K562 (cell line): ENCODE data around the gene POC5. TPM values are rescaled to one million over a fixed set of nuclear protein-coding genes. Genes with fewer than 3 reads are reported as not detected.

Experiments
- ATAC-seq: fragments of 200-7000 bp; cut with Tn5 transposase; 3 replicates; pipeline ENCODE4 v1.9.1; 2020; ENCODE audit warnings: moderate library complexity
- BruUV-seq: library from RNA; stranded (reverse); fragments of 400-500 nt; replicated peaks from 2 replicates; lab custom pipeline; 2021; lab: Mats Ljungman, UMichigan
- CTCF ChIA-PET: fragments of 300-600 bp; formaldehyde crosslinking; extraction: SDS; loops from one replicate; lab custom pipeline; 2021; ENCODE audit warnings: low intra/inter-chr PET ratio; lab: Yijun Ruan, JAX
- POLR2A ChIA-PET: fragments of 300-600, 350-650 bp; sonication (Branson Sonifier 250); formaldehyde crosslinking; extraction: SDS; loops from one replicate; lab custom pipeline; 2021; ENCODE audit warnings: antibody characterized with exemption, inconsistent platforms; lab: Yijun Ruan, JAX
- DNase-seq, 4 experiments: peaks; one replicate each; pipeline versions ENCODE4 v3.0.0 to v3.0.0-alpha.2; 2011 to 2018; ENCODE audit warnings: low spot score in 3 of 4, mixed read lengths in 3 of 4; ENCODE audit errors: extremely low read depth in 1 of 4
- FAIRE-seq: peaks from 2 replicates; lab custom pipeline; 2011; peaks lifted over from hg19 to GRCh38; lab: Jason Lieb, UNC
- H2AFZ ChIP-seq: 2 replicates; pipeline ENCODE4 v1.6.0; 2011; ENCODE audit warnings: low read depth, low read length, control low read depth, inconsistent platforms
- H3K27ac ChIP-seq: fragments of 200-600 bp; 3 replicates; pipeline ENCODE4 v1.8.0; 2011; ENCODE audit warnings: low read depth, mild to moderate bottlenecking, control low read depth, inconsistent platforms, low read length, moderate library complexity, mixed read lengths; ENCODE audit errors: extremely low read depth
- H3K27me3 ChIP-seq, 2 experiments: fragments of 300-600 bp in 1 of 2; 2 replicates in 1 of 2; 3 replicates in 1 of 2; pipeline versions ENCODE4 v1.6.0 to v1.8.0; 2011; ENCODE audit warnings: inconsistent platforms in 2 of 2, low read length in 2 of 2, mild to moderate bottlenecking in 1 of 2, mixed read lengths in 1 of 2, moderate library complexity in 1 of 2; ENCODE audit not compliant: control insufficient read depth in 2 of 2, insufficient read depth in 2 of 2
- H3K36me3 ChIP-seq: fragments of 300-600 bp; 3 replicates; pipeline ENCODE4 v1.8.0; 2011; ENCODE audit warnings: mild to moderate bottlenecking, low read length, inconsistent platforms; ENCODE audit not compliant: control insufficient read depth, insufficient read depth
- H3K4me1 ChIP-seq, 2 experiments: fragments of 200-600 bp in 1 of 2; replicated peaks in 1 of 2; 2 replicates in 1 of 2; 3 replicates in 1 of 2; pipeline versions ENCODE4 v1.5.1 to v1.8.0; 2011; ENCODE audit warnings: inconsistent platforms in 2 of 2, low read length in 2 of 2, mild to moderate bottlenecking in 1 of 2, mixed read lengths in 1 of 2, moderate library complexity in 1 of 2; ENCODE audit not compliant: control insufficient read depth in 2 of 2, insufficient read depth in 2 of 2
- H3K4me2 ChIP-seq: 2 replicates; pipeline ENCODE4 v1.6.1; 2011; ENCODE audit warnings: low read length, control low read depth, inconsistent platforms, mixed read lengths; ENCODE audit not compliant: insufficient read depth
- H3K4me3 ChIP-seq: fragments of 200-600 bp; sonication (generic), shearing (Covaris generic); 2 replicates; pipeline ENCODE4 v1.5.1; 2016; ENCODE audit warnings: control low read depth, inconsistent platforms
- H3K79me2 ChIP-seq: fragments of 200-600 bp; 3 replicates; pipeline ENCODE4 v1.8.0; 2011; ENCODE audit warnings: low read length, inconsistent platforms; ENCODE audit not compliant: control insufficient read depth, insufficient read depth
- H3K9ac ChIP-seq, 2 experiments: 2 replicates each; pipeline versions ENCODE4 v1.6.0 to v1.6.1; 2011; ENCODE audit warnings: low read depth in 2 of 2, low read length in 2 of 2, control low read depth in 1 of 2, inconsistent platforms in 1 of 2, mild to moderate bottlenecking in 1 of 2, mixed read lengths in 1 of 2; ENCODE audit not compliant: insufficient read depth in 1 of 2
- H3K9me1 ChIP-seq: one replicate; pipeline ENCODE4 v1.6.0; 2011; ENCODE audit warnings: inconsistent platforms, mild to moderate bottlenecking, low read length, moderate library complexity; ENCODE audit not compliant: control insufficient read depth, insufficient read depth
- H3K9me3 ChIP-seq: replicated peaks from 2 replicates; pipeline ENCODE4 v1.5.1; 2011; ENCODE audit warnings: low read depth, low read length, inconsistent platforms; ENCODE audit not compliant: control insufficient read depth, insufficient read depth
- H4K20me1 ChIP-seq: replicated peaks from 2 replicates; pipeline ENCODE4 v1.6.1; 2011; ENCODE audit warnings: low read length, inconsistent platforms, mixed read lengths; ENCODE audit not compliant: control insufficient read depth, insufficient read depth
- HNRNPL ChIP-seq: fragments of 200-400 bp; formaldehyde crosslinking; IDR thresholded peaks from 2 replicates; pipeline ENCODE4 v1.6.1; 2017; ENCODE audit warnings: low read depth, mild to moderate bottlenecking, low read length
- RAD21 ChIP-seq, 2 experiments: fragments of 250-450 bp in 1 of 2; fragments of 450-650 bp in 1 of 2; sonication (Bioruptor Pico) in 1 of 2; formaldehyde crosslinking in 1 of 2; IDR thresholded peaks in 1 of 2; conservative IDR thresholded peaks in 1 of 2; 2 replicates each; pipeline versions ENCODE4 v1.4.0 to v1.8.0; 2020 to 2022; ENCODE audit warnings: mild to moderate bottlenecking in 2 of 2, moderate library complexity in 1 of 2
- SMC3 ChIP-seq: conservative IDR thresholded peaks from 2 replicates; pipeline ENCODE4 v1.6.1; 2011; ENCODE audit warnings: low read depth, low read length, improper control_type of control experiment; ENCODE audit not compliant: insufficient read depth
- WGBS: fragments of 100-300 bp; shearing (Covaris generic); methylation state at CpG from one replicate; pipeline ENCODE4 v1.1.6; 2016; ENCODE audit warnings: low coverage, mixed read lengths; ENCODE audit not compliant: insufficient coverage; ENCODE audit errors: missing lambda C conversion rate; 5-methylcytosine and 5-hydroxymethylcytosine counted together
- in situ Hi-C: fragments of 300-500 bp; cut with MboI; formaldehyde crosslinking; loops from 4 replicates; pipeline ENCODE4 v1.15.0; 2018; ENCODE audit warnings: inconsistent platforms, mixed read lengths
- intact Hi-C: fragments of 100-400 bp; cut with micrococcal nuclease; formaldehyde crosslinking; loops from 2 replicates; pipeline ENCODE4 v1.14.2; 2022
- polyA plus RNA-seq, 8 experiments: library from polyadenylated mRNA; depleted of rRNA in 4 of 8; stranded (reverse) in 5 of 8; unstranded in 3 of 8; fragments of >200 nt; fragmentation: Nextera tagmentation in 2 of 8; fragmentation: Illumina TruSeq in 1 of 8; extraction: Ambion mirVana in 2 of 8; extraction: Trizol in 1 of 8; gene quantifications; 2 replicates each; pipeline versions ENCODE4 v1.2.1 to v1.2.3, GENCODE V29; 2011 to 2014; ENCODE audit warnings: inconsistent platforms in 1 of 8, missing spikeins in 1 of 8
- total RNA-seq, 7 experiments: library from RNA; depleted of rRNA in 6 of 7; stranded (reverse); fragments of >200 nt in 6 of 7; fragmentation: Illumina TruSeq in 2 of 7; extraction: Trizol in 2 of 7; gene quantifications; 2 replicates each; pipeline versions ENCODE4 v1.2.1 to v1.2.3, GENCODE V29; 2011 to 2021; ENCODE audit warnings: low replicate concordance in 1 of 7
- TF ChIP-seq, protein P1 (sequence below): sonication (generic); formaldehyde crosslinking; IDR thresholded peaks from 2 replicates; pipeline ENCODE4 v1.8.0; 2022; ENCODE audit warnings: mild to moderate bottlenecking, low read depth, missing genetic modification reagents
- TF ChIP-seq, protein P2 (sequence below), 3 experiments: IDR thresholded peaks in 2 of 3; conservative IDR thresholded peaks in 1 of 3; 2 replicates each; pipeline ENCODE4 v1.5.1; 2011 to 2012; ENCODE audit warnings: low read length in 3 of 3, mild to moderate bottlenecking in 3 of 3, control low read depth in 2 of 3, improper control_type of control experiment in 1 of 3, inconsistent platforms in 1 of 3, low read depth in 1 of 3, mixed read lengths in 1 of 3, moderate library complexity in 1 of 3; ENCODE audit not compliant: insufficient read depth in 2 of 3
- TF ChIP-seq, protein P3 (sequence below), 2 experiments: IDR thresholded peaks in 1 of 2; conservative IDR thresholded peaks in 1 of 2; 2 replicates each; pipeline ENCODE4 v1.6.1; 2016; ENCODE audit warnings: low read depth in 2 of 2, mild to moderate bottlenecking in 1 of 2, missing compliant biosample characterization in 1 of 2, missing genetic modification characterization in 1 of 2, moderate library complexity in 1 of 2
- TF ChIP-seq, protein P4 (sequence below): fragments of 450-650 bp; formaldehyde crosslinking; IDR thresholded peaks from 2 replicates; pipeline ENCODE4 v1.4.0; 2020; ENCODE audit warnings: mild to moderate bottlenecking, moderate library complexity

The POC5 gene
- total and polyA plus RNA-seq, 9 of the 15 experiments (the other 6 are each of a cell fraction or from before 2014, with no cell fraction given): 14.5 to 38.2 (median 27.0) TPM

DNA sequence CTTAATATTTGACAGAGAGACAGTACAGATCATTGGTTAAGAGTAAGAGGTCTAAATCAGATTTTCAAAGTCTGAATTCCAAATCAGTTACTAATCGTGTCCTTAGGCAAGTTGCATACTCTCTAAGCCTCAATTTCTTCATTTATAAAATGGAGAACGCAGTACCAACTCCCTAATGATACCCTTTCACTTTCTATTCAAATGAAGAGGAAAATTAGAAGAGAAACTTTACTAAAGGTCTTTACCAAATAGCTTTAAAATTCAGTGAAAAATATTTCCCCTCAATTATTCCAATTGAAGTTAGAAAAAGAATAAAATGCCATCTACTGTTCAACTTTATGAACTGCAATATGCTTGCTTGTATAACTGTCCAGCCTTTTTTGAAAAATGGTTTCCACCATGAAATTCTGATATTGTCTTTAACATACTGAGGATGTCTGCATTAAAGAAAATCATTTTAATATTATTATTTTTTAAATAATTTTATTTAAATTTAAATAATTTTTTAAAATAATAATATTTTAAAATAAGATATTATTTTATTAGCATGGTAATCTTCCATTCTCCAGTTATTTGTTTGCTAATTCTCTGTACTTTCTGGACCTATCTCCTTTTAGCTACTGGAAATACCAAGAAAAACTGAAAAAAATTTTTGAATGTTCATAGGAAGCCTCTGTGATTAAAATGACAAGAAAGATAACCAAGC is 36.0 kb downstream of the POC5 start:
- no TSS peak for BruUV-seq
- ATAC-seq (peak; percentile 53; the same call in 1 of the 3 replicates), FAIRE-seq (peak; percentile 74), DNase-seq (peak in 1 of 4 experiments; percentile 53)
- in situ Hi-C loops (no loop called here), intact Hi-C loops (loop anchor here (2.0 kb wide), 1 partner anchor 444 kb away; the partner anchor contains the start of gene ANKRD31)
- Histone ChIP-seq H3K4me3 (no peak overlapping the region), H3K79me2 (no peaks in the 10 kb centered on the region), H3K4me1 (no peaks in the 10 kb centered on the region), H3K9me1 (no peaks in the 10 kb centered on the region), H3K9ac (no peak overlapping the region), H3K4me2 (no peak overlapping the region), H3K9me3 (no peaks in the 10 kb centered on the region), H4K20me1 (no peaks in the 10 kb centered on the region), H2AFZ (no peak overlapping the region), H3K27ac (no peak overlapping the region), H3K27me3 (no peaks in the 10 kb centered on the region), H3K36me3 (peaks cover 31% of the 10 kb centered on the region; the same call in 1 of the 3 replicates)
- TF ChIP-seq HNRNPL: no peak
- peak; percentile 45; the same call in 1 of the 2 replicates for TF ChIP-seq SMC3
- peak; percentile 67 to 70 for TF ChIP-seq RAD21 (CRISPR knock-in tag; conservative IDR thresholded peaks at IDR 0.05 in 1 of 2, IDR thresholded peaks at IDR 0.05 in 1 of 2)
- TF ChIP-seq, protein P1, sequence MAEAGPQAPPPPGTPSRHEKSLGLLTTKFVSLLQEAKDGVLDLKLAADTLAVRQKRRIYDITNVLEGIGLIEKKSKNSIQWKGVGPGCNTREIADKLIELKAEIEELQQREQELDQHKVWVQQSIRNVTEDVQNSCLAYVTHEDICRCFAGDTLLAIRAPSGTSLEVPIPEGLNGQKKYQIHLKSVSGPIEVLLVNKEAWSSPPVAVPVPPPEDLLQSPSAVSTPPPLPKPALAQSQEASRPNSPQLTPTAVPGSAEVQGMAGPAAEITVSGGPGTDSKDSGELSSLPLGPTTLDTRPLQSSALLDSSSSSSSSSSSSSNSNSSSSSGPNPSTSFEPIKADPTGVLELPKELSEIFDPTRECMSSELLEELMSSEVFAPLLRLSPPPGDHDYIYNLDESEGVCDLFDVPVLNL: no peak
- TF ChIP-seq, protein P2, sequence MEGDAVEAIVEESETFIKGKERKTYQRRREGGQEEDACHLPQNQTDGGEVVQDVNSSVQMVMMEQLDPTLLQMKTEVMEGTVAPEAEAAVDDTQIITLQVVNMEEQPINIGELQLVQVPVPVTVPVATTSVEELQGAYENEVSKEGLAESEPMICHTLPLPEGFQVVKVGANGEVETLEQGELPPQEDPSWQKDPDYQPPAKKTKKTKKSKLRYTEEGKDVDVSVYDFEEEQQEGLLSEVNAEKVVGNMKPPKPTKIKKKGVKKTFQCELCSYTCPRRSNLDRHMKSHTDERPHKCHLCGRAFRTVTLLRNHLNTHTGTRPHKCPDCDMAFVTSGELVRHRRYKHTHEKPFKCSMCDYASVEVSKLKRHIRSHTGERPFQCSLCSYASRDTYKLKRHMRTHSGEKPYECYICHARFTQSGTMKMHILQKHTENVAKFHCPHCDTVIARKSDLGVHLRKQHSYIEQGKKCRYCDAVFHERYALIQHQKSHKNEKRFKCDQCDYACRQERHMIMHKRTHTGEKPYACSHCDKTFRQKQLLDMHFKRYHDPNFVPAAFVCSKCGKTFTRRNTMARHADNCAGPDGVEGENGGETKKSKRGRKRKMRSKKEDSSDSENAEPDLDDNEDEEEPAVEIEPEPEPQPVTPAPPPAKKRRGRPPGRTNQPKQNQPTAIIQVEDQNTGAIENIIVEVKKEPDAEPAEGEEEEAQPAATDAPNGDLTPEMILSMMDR (IDR thresholded peaks at IDR 0.05 in 2 of 3, conservative IDR thresholded peaks at IDR 0.05 in 1 of 3; ENCODE audit: insufficient read depth in 2 of 3, low read depth in 1 of 3, low read length in 3 of 3): peak in 2 of 3 experiments; percentile 32 to 68; a peak in 4 of 6 replicates
- TF ChIP-seq, protein P3, sequence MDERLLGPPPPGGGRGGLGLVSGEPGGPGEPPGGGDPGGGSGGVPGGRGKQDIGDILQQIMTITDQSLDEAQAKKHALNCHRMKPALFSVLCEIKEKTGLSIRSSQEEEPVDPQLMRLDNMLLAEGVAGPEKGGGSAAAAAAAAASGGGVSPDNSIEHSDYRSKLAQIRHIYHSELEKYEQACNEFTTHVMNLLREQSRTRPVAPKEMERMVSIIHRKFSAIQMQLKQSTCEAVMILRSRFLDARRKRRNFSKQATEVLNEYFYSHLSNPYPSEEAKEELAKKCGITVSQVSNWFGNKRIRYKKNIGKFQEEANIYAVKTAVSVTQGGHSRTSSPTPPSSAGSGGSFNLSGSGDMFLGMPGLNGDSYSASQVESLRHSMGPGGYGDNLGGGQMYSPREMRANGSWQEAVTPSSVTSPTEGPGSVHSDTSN (CRISPR knock-in tag; IDR thresholded peaks at IDR 0.05; ENCODE audit: low read depth): no peak
- TF ChIP-seq, protein P3 (tag; conservative IDR thresholded peaks at IDR 0.05; ENCODE audit: low read depth): 0 out of 2 replicates have a peak, but pooled peaks have one; percentile 21
- TF ChIP-seq, protein P4, sequence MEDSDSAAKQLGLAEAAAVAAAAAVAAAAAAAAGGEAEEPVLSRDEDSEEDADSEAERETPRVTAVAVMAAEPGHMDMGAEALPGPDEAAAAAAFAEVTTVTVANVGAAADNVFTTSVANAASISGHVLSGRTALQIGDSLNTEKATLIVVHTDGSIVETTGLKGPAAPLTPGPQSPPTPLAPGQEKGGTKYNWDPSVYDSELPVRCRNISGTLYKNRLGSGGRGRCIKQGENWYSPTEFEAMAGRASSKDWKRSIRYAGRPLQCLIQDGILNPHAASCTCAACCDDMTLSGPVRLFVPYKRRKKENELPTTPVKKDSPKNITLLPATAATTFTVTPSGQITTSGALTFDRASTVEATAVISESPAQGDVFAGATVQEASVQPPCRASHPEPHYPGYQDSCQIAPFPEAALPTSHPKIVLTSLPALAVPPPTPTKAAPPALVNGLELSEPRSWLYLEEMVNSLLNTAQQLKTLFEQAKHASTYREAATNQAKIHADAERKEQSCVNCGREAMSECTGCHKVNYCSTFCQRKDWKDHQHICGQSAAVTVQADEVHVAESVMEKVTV (CRISPR knock-in tag): peak; percentile 55
- POLR2A ChIA-PET: interaction anchor here (0.7 to 4.3 kb wide), 3 partner anchors 12 to 15 kb away, joined by 3 to 17 read pairs (median 4); no protein-coding TSS in a partner anchor
- CTCF ChIA-PET: interaction anchor here (1.2 to 1.4 kb wide), 2 partner anchors 170 to 445 kb away, joined by 5 to 7 read pairs; partner anchors contain the start of genes ANKRD31, CERT1 and POLK
- 56% methylated on average over 2 of the region's 2 CpGs for whole genome bisulfite sequencing
